ENCODE data around the gene ST7. TPM values are rescaled to one million over a fixed set of nuclear protein-coding genes. Genes with fewer than 3 reads are reported as not detected.

ST7 gene
- polyA plus RNA-seq, 1 donor (not counting 4 experiments of a cell fraction or from before 2014, with no cell fraction given) = 16.9 TPM

- H3K36me3 ChIP-seq (ENCODE audit: control insufficient read depth in 2 of 2, extremely low read depth in 1 of 2, insufficient read depth in 2 of 2, low read length in 2 of 2) = peaks cover 0 to 3% of the 10 kb centered on the region in 2 experiments
- DNase-seq (ENCODE audit: low read depth, low spot score) = no peak
- no peak overlapping the region for H3K4me3 ChIP-seq (ENCODE audit: control insufficient read depth in 2 of 3, extremely low read depth in 1 of 3, insufficient read depth in 2 of 3, low read depth in 1 of 3, low read length in 3 of 3)
- no peak for TF ChIP-seq EZH2 (IDR thresholded peaks at IDR 0.05; ENCODE audit: low read length)
- TF ChIP-seq CTCF (optimal IDR thresholded peaks at IDR 0.05 in 1 of 3, IDR thresholded peaks at IDR 0.05 in 1 of 3, conservative IDR thresholded peaks at IDR 0.05 in 1 of 3; ENCODE audit: extremely low read depth in 1 of 3, insufficient read depth in 2 of 3, low read length in 3 of 3) = no peak
- H3K9me3 ChIP-seq (ENCODE audit: control insufficient read depth, low read depth, low read length) = no peaks in the 10 kb centered on the region
- dilution Hi-C loops (cut with MboI; ENCODE audit: extremely low pct_ligation_motif_present, low sequenced_read_pairs) = no loop called here
- H3K9me1 ChIP-seq (ENCODE audit: control insufficient read depth, extremely low read depth, insufficient read depth, low read length) = no peaks in the 10 kb centered on the region
- no peak overlapping the region for H3K27ac ChIP-seq (ENCODE audit: control insufficient read depth, insufficient read depth, low read length)
- no peaks in the 10 kb centered on the region for H4K20me1 ChIP-seq (ENCODE audit: control insufficient read depth, extremely low read depth, insufficient read depth, low read length)
- H2AFZ ChIP-seq (ENCODE audit: control insufficient read depth, low read length) = no peak overlapping the region
- no peaks in the 10 kb centered on the region for H3K79me2 ChIP-seq (ENCODE audit: control insufficient read depth, insufficient read depth, low read length)
- no peak overlapping the region for H3K4me2 ChIP-seq (ENCODE audit: control insufficient read depth, extremely low read depth, insufficient read depth, low read depth, low read length)
- peaks cover 15% of the 10 kb centered on the region for H3K4me1 ChIP-seq (ENCODE audit: control insufficient read depth, extremely low read depth, insufficient read depth, low read length)
- no peak for FAIRE-seq
- no peak overlapping the region for H3K9ac ChIP-seq (ENCODE audit: control insufficient read depth, extremely low read depth, insufficient read depth, low read length)
- no peaks in the 10 kb centered on the region for H3K27me3 ChIP-seq (ENCODE audit: control insufficient read depth, extremely low read depth, insufficient read depth, low read length)
These were observed 181.7 kb downstream of the ST7 start for GRCh38 chr7:117134889-117135552.

- H3K4me3 ChIP-seq (ENCODE audit: control insufficient read depth in 2 of 3, extremely low read depth in 1 of 3, insufficient read depth in 2 of 3, low read depth in 1 of 3, low read length in 3 of 3) = no peak overlapping the region
- no peaks in the 10 kb centered on the region for H3K9me1 ChIP-seq (ENCODE audit: control insufficient read depth, extremely low read depth, insufficient read depth, low read length)
- H3K9ac ChIP-seq (ENCODE audit: control insufficient read depth, extremely low read depth, insufficient read depth, low read length) = no peak overlapping the region
- H3K79me2 ChIP-seq (ENCODE audit: control insufficient read depth, insufficient read depth, low read length) = no peaks in the 10 kb centered on the region
- DNase-seq (ENCODE audit: low read depth, low spot score) (no peak), FAIRE-seq (no peak)
- H4K20me1 ChIP-seq (ENCODE audit: control insufficient read depth, extremely low read depth, insufficient read depth, low read length) = no peaks in the 10 kb centered on the region
- peaks cover 15% of the 10 kb centered on the region for H3K4me1 ChIP-seq (ENCODE audit: control insufficient read depth, extremely low read depth, insufficient read depth, low read length)
- H3K4me2 ChIP-seq (ENCODE audit: control insufficient read depth, extremely low read depth, insufficient read depth, low read depth, low read length) = no peak overlapping the region
- H3K27me3 ChIP-seq (ENCODE audit: control insufficient read depth, extremely low read depth, insufficient read depth, low read length) = no peaks in the 10 kb centered on the region
- no peaks in the 10 kb centered on the region for H3K9me3 ChIP-seq (ENCODE audit: control insufficient read depth, low read depth, low read length)
- dilution Hi-C loops (cut with MboI; ENCODE audit: extremely low pct_ligation_motif_present, low sequenced_read_pairs) = no loop called here
- no peak overlapping the region for H3K27ac ChIP-seq (ENCODE audit: control insufficient read depth, insufficient read depth, low read length)
- no peak overlapping the region for H2AFZ ChIP-seq (ENCODE audit: control insufficient read depth, low read length)
- peaks cover 0 to 6% of the 10 kb centered on the region in 2 experiments for H3K36me3 ChIP-seq (ENCODE audit: control insufficient read depth in 2 of 2, extremely low read depth in 1 of 2, insufficient read depth in 2 of 2, low read length in 2 of 2)
- no peak for TF ChIP-seq EZH2 (IDR thresholded peaks at IDR 0.05; ENCODE audit: low read length)
- TF ChIP-seq CTCF (optimal IDR thresholded peaks at IDR 0.05 in 1 of 3, IDR thresholded peaks at IDR 0.05 in 1 of 3, conservative IDR thresholded peaks at IDR 0.05 in 1 of 3; ENCODE audit: extremely low read depth in 1 of 3, insufficient read depth in 2 of 3, low read length in 3 of 3) = no peak
These were observed 182.2 kb downstream of the ST7 start for GRCh38 chr7:117135553-117135891.
